GM19452 (cell line): ENCODE measurements around the gene POLG.

Experiments
- ATAC-seq: cut with Tn5 transposase; IDR thresholded peaks from one replicate; pipeline ENCODE4 v1.9.1; 2021; ENCODE audit not compliant: unreplicated experiment

POLG gene

GRCh38 chr15:89334510-89335297 is at the start of gene POLG:
Gene POLG (minus strand): TSS chr15:89334824. CDS start chr15:89333754, 1,070 bp downstream.
- peak; percentile 88 for ATAC-seq

- ATAC-seq, result no peak
Observed at GRCh38 chr15:89384176-89384604, 49.6 kb upstream of the POLG start.

DNA sequence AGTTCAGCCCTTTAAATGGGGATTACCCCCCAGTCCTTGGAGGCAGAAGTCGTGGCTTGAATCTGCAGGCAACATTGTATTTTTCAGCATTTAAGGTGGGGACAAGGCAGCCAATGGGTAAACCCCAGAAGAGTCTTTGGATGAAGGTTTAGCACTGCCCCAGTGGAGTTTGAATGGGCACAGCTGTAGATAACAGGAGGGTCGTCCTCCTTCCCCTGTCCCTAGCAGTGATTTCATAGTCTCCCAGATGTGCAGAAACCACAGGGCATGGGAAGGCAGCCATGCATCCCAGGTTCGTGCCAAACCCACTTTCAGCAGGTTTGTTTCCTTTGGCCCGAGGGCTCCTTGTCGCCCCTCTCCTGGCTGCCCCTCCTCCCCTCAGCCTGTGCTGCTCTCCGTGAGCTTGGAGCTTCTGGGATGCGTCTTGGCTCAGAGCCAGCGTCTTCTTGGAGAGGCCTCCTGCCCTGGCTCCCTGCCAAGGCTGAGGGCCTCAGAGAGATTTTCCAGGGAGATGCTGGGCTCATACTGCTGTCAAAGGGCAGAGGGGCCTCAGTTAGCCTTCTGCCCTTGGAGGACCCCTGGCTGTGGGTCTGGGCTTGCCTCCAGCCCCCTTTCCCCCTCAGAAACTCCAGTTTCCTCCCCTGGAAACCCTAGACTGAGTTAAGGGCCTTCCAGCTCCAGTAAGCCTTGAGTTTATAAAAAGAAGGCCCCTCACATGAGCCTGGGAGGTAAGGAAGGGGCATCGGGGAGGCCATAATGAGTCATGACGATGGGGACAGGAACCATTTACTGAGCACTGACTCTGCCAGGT is 48.9 kb upstream of the POLG start:
- ATAC-seq, result no peak

GRCh38 chr15:89381888-89382686 is 47.5 kb upstream of the POLG start:
- ATAC-seq, result no peak

- ATAC-seq, result no peak
Observed at GRCh38 chr15:89381331-89381730, 46.7 kb upstream of the POLG start.

GRCh38 chr15:89379818-89380217 is 45.2 kb upstream of the POLG start:
- ATAC-seq, result no peak

GRCh38 chr15:89379251-89379695 is 44.6 kb upstream of the POLG start:
- no peak for ATAC-seq

GRCh38 chr15:89378296-89379151 is 43.9 kb upstream of the POLG start:
- ATAC-seq, result no peak

DNA sequence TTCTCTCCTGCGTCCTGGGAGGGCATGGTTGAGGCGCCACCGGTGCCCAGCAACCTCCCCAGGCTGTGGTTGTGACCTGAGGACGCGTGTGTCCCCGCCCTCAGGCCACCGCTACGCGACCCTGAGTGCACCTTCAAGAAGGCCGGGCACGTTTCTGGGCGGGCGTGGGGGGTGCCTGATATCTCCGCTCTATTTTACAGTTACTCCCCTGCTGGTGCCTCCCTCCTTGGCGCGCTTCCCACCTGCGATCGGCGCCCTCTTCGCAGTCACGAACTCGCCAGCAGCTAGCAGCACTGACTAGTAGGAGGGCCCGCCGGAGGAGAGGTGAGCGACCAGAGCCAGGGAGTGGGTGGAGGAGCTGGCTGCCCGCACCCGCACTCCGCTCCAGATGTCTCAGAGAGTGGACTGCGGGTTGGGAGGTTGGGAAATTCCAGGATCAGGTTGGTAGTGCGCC is 43.2 kb upstream of the POLG start:
- no peak for ATAC-seq

- no peak for ATAC-seq
Observed at GRCh38 chr15:89377024-89377841, 42.6 kb upstream of the POLG start.

GRCh38 chr15:89376388-89376787 is 41.8 kb upstream of the POLG start:
- no peak for ATAC-seq

DNA sequence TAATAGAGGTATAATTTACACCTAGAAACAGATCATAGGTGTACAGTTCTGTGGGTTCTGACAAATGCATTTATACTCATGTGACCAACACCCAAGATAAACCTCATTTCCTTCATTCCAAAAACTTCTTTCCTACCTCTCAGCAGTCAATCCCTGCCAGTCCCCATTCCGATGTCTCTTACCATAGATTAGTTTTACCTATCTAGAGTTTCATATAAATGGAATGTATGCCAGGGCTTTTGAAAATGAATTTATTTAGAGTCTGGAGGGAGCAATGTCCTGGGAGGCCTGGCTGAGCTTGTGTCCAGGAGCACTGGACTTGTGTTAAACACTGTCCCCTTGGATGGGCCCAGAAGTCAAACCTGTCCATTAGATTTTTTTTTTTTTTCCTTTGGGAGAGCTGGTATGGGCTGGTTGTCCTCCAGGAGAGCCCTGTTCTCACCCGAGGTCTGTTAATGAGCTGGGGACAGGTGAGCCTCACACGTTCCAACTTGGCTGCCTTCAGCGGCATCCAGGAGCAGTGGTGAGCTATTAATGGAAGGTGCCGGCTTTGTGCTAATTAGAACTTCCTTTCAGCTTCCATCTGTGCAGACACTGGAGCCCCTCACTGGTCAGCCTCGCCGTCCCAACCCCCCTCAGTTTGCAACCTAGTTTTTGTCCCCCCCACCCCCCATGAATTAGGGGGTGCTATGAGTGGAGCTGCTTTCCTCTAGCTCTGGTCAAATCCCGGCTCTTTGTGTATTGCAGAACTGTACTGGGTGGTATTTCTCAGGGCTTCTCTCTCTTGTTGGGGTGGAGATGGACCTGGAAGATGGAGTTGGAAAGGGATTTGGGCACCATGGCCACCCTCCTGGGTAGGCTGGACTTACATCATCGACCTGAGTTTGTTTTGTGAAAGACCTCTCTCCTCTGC is 40.7 kb upstream of the POLG start:
- ATAC-seq, result no peak

DNA sequence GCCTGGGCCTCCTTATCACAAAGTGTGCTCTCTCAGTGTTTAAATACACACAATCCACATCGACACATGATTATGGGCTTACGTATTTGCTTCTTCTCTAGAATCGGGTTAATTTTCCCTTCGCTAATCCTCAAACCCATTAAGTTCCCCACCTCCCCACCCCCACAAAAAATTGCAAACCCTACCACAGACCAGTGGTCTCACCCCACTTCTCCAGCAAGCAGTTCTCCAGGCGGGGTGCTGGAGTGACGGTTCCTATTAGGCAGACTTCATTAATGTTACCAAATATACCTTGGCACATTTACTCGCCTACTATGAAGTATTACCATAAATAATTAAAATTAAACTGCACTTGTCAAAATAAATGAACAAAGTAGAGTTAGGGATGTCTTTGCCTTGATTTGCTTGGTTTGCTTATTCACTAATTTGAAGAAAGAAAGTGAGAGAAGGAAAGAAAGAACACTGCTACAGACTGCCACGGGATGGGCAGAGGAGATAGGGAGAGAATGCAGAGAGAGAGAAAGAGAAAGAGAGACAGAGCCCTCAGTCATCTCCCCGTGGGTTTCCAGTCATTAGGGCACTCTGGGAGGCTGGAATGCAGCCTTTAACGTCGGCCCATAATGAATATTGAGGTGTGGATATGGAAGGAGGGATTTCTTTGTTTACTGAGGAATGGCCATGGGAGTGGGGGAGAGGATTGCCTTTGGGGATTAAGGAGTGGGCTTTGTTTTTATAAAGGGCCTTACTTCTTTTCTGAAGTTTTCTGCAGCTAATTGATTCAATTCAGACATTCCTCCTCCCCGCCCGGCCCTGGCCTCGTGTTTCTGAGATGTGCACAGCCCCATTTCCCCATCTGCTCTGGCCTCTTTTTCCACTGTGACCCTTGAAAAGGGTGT is 39.7 kb upstream of the POLG start:
- ATAC-seq, result no peak

DNA sequence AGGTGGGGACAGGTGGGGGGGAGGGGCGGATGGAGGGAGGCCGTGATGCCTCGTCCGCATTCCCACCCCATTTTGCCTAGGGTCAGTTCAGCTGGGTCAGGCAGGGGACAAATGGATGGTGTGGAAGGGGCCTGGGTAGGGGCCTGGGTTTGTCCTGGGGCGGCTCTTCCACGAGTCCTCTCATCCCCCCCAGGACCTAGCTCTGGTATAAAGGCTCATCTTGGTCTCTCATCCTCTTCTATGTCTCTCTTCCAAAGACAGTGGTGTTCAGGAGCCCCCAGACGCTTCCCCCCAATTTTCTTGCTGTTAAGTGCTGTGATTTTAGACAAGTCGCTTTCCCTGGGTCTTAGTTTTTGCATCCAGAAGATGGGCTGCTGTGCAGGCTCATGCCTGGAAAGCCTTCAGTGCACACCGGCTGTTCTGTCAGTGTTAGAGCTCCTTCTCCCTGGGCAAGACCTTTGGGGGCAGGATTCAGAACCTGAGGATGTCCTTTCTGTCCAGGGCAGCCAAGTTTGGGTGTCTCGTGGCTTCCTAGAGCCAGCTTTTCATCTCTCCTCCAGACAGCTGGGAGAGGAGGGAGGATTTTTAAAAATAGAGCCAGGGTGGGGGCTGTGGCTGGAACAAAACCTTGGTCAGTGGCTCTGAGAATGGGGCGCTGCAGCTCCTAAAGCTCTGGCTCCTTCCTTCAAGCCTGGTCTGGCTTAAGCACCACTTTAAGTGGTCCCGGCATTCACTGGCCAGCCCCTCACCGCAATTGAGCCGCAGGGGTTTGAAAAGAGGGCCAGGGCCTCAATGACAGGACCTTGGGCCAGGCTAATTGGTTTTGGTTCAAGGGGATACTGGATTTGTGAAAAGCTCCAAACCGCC is 37.7 kb upstream of the POLG start:
- ATAC-seq, result no peak

GRCh38 chr15:89371228-89372044 is 36.8 kb upstream of the POLG start:
- no peak for ATAC-seq

DNA sequence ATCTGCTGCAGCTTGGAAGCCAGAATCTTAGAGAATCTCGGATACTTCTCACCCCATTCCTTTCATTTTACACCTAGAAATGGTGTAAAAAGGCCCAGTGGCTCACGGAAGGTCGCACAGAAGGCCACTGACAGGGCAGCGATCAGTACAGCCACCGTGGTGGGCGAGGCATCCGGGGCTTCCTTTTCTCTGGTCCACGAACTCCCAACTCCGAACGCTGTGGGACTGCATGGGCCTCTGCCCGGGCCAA is 36.3 kb upstream of the POLG start:
- ATAC-seq, result no peak
